ENCODE data around the gene NUP42. TPM values are rescaled to one million over a fixed set of nuclear protein-coding genes. Genes with fewer than 3 reads are reported as not detected.
"Not testable (repeated sequence)": the region's sequence is repeated elsewhere in the genome, so short reads cannot be mapped to it uniquely, and the experiment has no call there.

Gene NUP42
- total RNA-seq, 2 donors from 2014 or later = 36.6 to 62.9 TPM

DNA sequence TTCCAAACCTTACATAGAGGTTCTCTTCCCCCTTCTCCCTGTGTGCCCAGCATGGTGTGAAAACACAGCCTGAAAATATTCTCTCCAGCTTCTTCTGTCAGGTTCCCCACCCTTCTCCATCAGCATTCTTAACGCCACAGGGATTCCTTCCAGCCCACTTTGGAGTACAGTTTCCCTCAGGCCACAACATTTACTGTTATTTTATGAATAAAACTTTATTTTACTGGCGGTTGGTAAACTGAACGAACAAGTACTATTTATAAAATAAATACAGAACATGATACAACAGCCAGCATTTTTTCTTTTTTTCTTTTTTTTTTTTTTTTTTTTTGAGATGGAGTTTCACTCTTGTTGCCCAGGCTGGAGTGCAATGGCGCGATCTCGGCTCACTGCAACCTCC, 33.1 kb downstream of the NUP42 start:
- H3K36me3 ChIP-seq = no peaks in the 10 kb centered on the region
- TF ChIP-seq, protein P1, sequence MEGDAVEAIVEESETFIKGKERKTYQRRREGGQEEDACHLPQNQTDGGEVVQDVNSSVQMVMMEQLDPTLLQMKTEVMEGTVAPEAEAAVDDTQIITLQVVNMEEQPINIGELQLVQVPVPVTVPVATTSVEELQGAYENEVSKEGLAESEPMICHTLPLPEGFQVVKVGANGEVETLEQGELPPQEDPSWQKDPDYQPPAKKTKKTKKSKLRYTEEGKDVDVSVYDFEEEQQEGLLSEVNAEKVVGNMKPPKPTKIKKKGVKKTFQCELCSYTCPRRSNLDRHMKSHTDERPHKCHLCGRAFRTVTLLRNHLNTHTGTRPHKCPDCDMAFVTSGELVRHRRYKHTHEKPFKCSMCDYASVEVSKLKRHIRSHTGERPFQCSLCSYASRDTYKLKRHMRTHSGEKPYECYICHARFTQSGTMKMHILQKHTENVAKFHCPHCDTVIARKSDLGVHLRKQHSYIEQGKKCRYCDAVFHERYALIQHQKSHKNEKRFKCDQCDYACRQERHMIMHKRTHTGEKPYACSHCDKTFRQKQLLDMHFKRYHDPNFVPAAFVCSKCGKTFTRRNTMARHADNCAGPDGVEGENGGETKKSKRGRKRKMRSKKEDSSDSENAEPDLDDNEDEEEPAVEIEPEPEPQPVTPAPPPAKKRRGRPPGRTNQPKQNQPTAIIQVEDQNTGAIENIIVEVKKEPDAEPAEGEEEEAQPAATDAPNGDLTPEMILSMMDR (IDR thresholded peaks at IDR 0.05) = no peak
- TF ChIP-seq POLR2AphosphoS5 (IDR thresholded peaks at IDR 0.05) = no peak
- no peak for TF ChIP-seq POLR2A (IDR thresholded peaks at IDR 0.05)
- no peaks in the 10 kb centered on the region for H3K27me3 ChIP-seq (replicated peaks; ENCODE audit: insufficient read depth)
- 77% methylated on average over 6 of the region's 6 CpGs for WGBS
- intact Hi-C loops (cut with DNase I) = no loop called here
- no peaks in the 10 kb centered on the region for H3K9me3 ChIP-seq
- no peak overlapping the region for H3K27ac ChIP-seq
- H3K4me3 ChIP-seq = no peak overlapping the region
- no peaks in the 10 kb centered on the region for H3K4me1 ChIP-seq (replicated peaks)
- DNase-seq (ENCODE audit: low spot score) = no peak

GRCh38 chr7:23216021-23216420, 34.2 kb downstream of the NUP42 start:
- no peaks in the 10 kb centered on the region for H3K27me3 ChIP-seq (replicated peaks; ENCODE audit: insufficient read depth)
- H3K4me3 ChIP-seq = no peak overlapping the region
- 81% methylated on average over 2 of the region's 2 CpGs for WGBS
- no peak for TF ChIP-seq POLR2A (IDR thresholded peaks at IDR 0.05)
- TF ChIP-seq, protein P1 (IDR thresholded peaks at IDR 0.05) = no peak
- no peak for TF ChIP-seq POLR2AphosphoS5 (IDR thresholded peaks at IDR 0.05)
- DNase-seq (ENCODE audit: low spot score) = no peak
- no peak overlapping the region for H3K27ac ChIP-seq
- no peaks in the 10 kb centered on the region for H3K9me3 ChIP-seq
- H3K36me3 ChIP-seq = no peaks in the 10 kb centered on the region
- H3K4me1 ChIP-seq (replicated peaks) = no peaks in the 10 kb centered on the region
- intact Hi-C loops (cut with DNase I) = no loop called here

DNA sequence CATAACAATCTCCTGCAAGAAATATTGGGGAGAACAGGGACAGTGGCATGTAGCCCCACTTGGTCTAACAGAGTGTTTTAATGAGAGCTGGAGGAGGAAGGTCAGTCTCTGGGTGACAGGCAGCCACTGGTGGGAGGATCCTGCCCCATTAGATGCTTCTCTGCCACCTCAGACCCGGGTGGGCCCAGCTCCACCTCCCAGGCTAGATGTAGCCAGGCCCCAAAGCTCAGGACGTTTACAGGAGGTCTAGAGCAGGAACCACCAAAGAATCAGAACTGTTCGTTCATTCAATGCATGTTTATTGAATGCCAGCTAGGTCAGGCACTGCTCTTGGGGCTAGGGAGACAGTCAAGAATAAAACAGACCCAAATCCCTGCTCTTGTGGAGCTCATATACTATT, 36.3 kb downstream of the NUP42 start:
- intact Hi-C loops (cut with DNase I) = no loop called here
- Histone ChIP-seq H3K36me3 (no peaks in the 10 kb centered on the region), H3K27ac (no peak overlapping the region), H3K4me1 (replicated peaks) (no peaks in the 10 kb centered on the region), H3K9me3 (no peaks in the 10 kb centered on the region), H3K4me3 (no peak overlapping the region), H3K27me3 (replicated peaks; ENCODE audit: insufficient read depth) (no peaks in the 10 kb centered on the region)
- no peak for DNase-seq (ENCODE audit: low spot score)
- TF ChIP-seq POLR2AphosphoS5 (IDR thresholded peaks at IDR 0.05) (no peak), POLR2A (IDR thresholded peaks at IDR 0.05) (no peak)
- TF ChIP-seq, protein P1 (IDR thresholded peaks at IDR 0.05) = no peak
- 40% methylated on average over 3 of the region's 3 CpGs for WGBS

- 57% methylated on average over 10 of the region's 10 CpGs for WGBS
- H3K4me3 ChIP-seq = no peak overlapping the region
- intact Hi-C loops (cut with DNase I) = no loop called here
- TF ChIP-seq POLR2A (IDR thresholded peaks at IDR 0.05) = no peak
- TF ChIP-seq, protein P1 (IDR thresholded peaks at IDR 0.05) = no peak
- TF ChIP-seq POLR2AphosphoS5 (IDR thresholded peaks at IDR 0.05) = no peak
- no peaks in the 10 kb centered on the region for H3K36me3 ChIP-seq
- no peaks in the 10 kb centered on the region for H3K27me3 ChIP-seq (replicated peaks; ENCODE audit: insufficient read depth)
- H3K27ac ChIP-seq = no peak overlapping the region
- no peak for DNase-seq (ENCODE audit: low spot score)
- no peaks in the 10 kb centered on the region for H3K9me3 ChIP-seq
- H3K4me1 ChIP-seq (replicated peaks) = no peaks in the 10 kb centered on the region
Observed at GRCh38 chr7:23220690-23221305, 39.0 kb downstream of the NUP42 start.

DNA sequence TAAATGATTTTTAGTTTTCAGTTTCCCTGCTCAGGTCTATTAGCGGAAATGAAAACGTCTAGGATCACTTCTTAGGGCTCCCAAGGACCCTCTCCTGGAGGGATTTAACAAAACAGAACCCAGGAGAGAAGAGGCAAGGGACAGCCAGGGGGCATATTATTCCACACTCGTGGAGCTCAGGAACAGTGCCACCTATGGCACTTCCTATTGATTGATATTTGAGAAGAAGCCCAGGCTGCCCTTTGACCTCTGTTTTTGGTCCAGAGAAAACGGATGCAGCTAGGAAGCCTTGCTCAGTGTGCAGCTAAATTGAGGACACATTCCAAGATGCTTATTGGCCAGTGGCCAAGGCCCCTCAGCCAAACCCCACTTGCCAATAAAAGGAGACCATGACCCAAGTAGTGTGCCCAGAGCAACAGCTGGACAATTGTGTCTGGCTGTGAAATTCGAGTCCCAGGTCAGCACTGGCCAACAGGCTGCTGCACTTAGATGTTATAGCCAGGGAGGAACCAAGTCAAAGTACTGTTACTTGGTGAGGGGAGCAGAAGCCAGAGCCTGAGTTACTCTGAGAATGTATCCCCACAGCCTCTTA, 40.7 kb downstream of the NUP42 start:
- TF ChIP-seq, protein P1 (IDR thresholded peaks at IDR 0.05) = no peak
- TF ChIP-seq POLR2A (IDR thresholded peaks at IDR 0.05) (no peak), POLR2AphosphoS5 (IDR thresholded peaks at IDR 0.05) (no peak)
- 51% methylated on average over 5 of the region's 5 CpGs for WGBS
- no peaks in the 10 kb centered on the region for H3K27me3 ChIP-seq (replicated peaks; ENCODE audit: insufficient read depth)

DNA sequence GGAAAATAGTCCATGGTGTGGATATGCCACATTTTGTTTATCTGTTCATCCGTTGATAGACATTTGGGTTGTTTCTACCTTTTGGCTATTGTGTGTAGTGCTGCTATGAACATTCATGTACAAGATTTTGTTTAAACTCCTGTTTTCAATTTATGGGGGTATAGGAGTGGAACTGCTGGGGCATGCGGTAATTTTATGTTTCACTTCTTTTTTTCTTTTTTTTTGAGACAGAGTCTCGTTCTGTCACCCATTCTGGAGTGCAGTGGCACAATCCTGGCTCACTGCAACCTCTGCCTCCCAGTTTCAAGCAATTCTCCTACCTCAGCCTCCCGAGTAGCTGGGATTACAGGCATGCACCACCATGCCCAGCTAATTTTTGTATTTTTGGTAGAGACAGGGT, 42.5 kb downstream of the NUP42 start:
- intact Hi-C loops (cut with DNase I); H3K27me3 ChIP-seq (replicated peaks; ENCODE audit: insufficient read depth); H3K27ac ChIP-seq; H3K36me3 ChIP-seq; H3K9me3 ChIP-seq; DNase-seq (ENCODE audit: low spot score); H3K4me1 ChIP-seq (replicated peaks); H3K4me3 ChIP-seq: not testable (repeated sequence)
- WGBS = 87% methylated on average over 4 of the region's 4 CpGs

More for the DNA sequence above, 40.7 kb downstream of the NUP42 start:
- Histone ChIP-seq H3K36me3 (no peaks in the 10 kb centered on the region), H3K9me3 (no peaks in the 10 kb centered on the region), H3K4me3 (no peak overlapping the region), H3K27ac (no peak overlapping the region), H3K4me1 (replicated peaks) (no peaks in the 10 kb centered on the region)
- intact Hi-C loops (cut with DNase I) = no loop called here
- no peak for DNase-seq (ENCODE audit: low spot score)

Measured in prostate gland (tissue), 2 donors.